IMR-90 (cell line): Measurements from ENCODE around the gene LRRC1. TPM values are rescaled to one million over a fixed set of nuclear protein-coding genes. Genes with fewer than 3 reads are reported as not detected.

ENCODE experiments used
- ATAC-seq: fragments of 200-7000 bp; cut with Tn5 transposase; 2 replicates; pipeline ENCODE4 v1.9.1; 2020; ENCODE audit warnings: low read depth, mild to moderate bottlenecking, moderate library complexity
- BruUV-seq: library from RNA; stranded (reverse); fragments of 400-500 nt; replicated peaks from 2 replicates; lab custom pipeline; 2021; lab: Mats Ljungman, UMichigan
- CTCF ChIA-PET: fragments of 300-600 bp; formaldehyde crosslinking; extraction: SDS; loops from one replicate; lab custom pipeline; 2021; ENCODE audit warnings: antibody characterized with exemption; lab: Yijun Ruan, JAX
- POLR2A ChIA-PET: fragments of 300-600 bp; sonication (Branson Sonifier 250); formaldehyde crosslinking; loops from one replicate; lab custom pipeline; 2022; ENCODE audit warnings: antibody characterized with exemption; ENCODE audit not compliant: unreplicated experiment; lab: Charles Lee
- DNase-seq: peaks from one replicate; pipeline ENCODE4 v3.0.0; 2013
- H2AFZ ChIP-seq: replicated peaks from 2 replicates; pipeline ENCODE3; 2013; ENCODE audit warnings: low read length, mild to moderate bottlenecking; ENCODE audit not compliant: poor library complexity
- H2AK5ac ChIP-seq: 2 replicates; pipeline ENCODE4 v1.6.1; 2013; ENCODE audit warnings: low read depth, low read length, inconsistent platforms
- H2AK9ac ChIP-seq: replicated peaks from 2 replicates; pipeline ENCODE3; 2013; ENCODE audit warnings: mild to moderate bottlenecking, low read depth, low read length, moderate library complexity; ENCODE audit not compliant: poor library complexity
- H2BK120ac ChIP-seq: 2 replicates; pipeline ENCODE4 v1.6.1; 2013; ENCODE audit warnings: low read depth, low read length, inconsistent platforms
- H2BK15ac ChIP-seq: 3 replicates; pipeline ENCODE4 v1.6.1; 2013; ENCODE audit warnings: low read depth, low read length, inconsistent platforms
- H2BK20ac ChIP-seq: 2 replicates; pipeline ENCODE4 v1.6.1; 2013; ENCODE audit warnings: low read depth, mild to moderate bottlenecking, inconsistent platforms, low read length, moderate library complexity
- H2BK5ac ChIP-seq: 2 replicates; pipeline ENCODE4 v1.6.1; 2013; ENCODE audit warnings: mild to moderate bottlenecking, low read depth, low read length, inconsistent platforms; ENCODE audit not compliant: poor library complexity, severe bottlenecking
- H3K14ac ChIP-seq: replicated peaks from 2 replicates; pipeline ENCODE4 v1.6.1; 2013; ENCODE audit warnings: low read depth, low read length, inconsistent platforms
- H3K18ac ChIP-seq: 2 replicates; pipeline ENCODE4 v1.6.1; 2013; ENCODE audit warnings: low read depth, low read length, control low read depth
- H3K23ac ChIP-seq: 2 replicates; pipeline ENCODE4 v1.6.1; 2013; ENCODE audit warnings: low read depth, low read length, inconsistent platforms
- H3K27ac ChIP-seq: 2 replicates; pipeline ENCODE4 v1.5.1; 2013; ENCODE audit warnings: mild to moderate bottlenecking, control low read depth, low read length; ENCODE audit not compliant: insufficient read depth
- H3K27me3 ChIP-seq: 2 replicates; pipeline ENCODE4 v1.6.1; 2013; ENCODE audit warnings: low read length; ENCODE audit not compliant: control insufficient read depth, insufficient read depth
- H3K36me3 ChIP-seq: 2 replicates; pipeline ENCODE4 v1.6.1; 2013; ENCODE audit warnings: low read length, mixed read lengths; ENCODE audit not compliant: control insufficient read depth, insufficient read depth
- H3K4ac ChIP-seq: 2 replicates; pipeline ENCODE4 v1.6.1; 2013; ENCODE audit warnings: low read depth, low read length, inconsistent platforms
- H3K4me1 ChIP-seq: 2 replicates; pipeline ENCODE4 v1.6.1; 2013; ENCODE audit warnings: low read length, mixed read lengths; ENCODE audit not compliant: control insufficient read depth, insufficient read depth
- H3K4me2 ChIP-seq: 2 replicates; pipeline ENCODE4 v1.6.1; 2013; ENCODE audit warnings: low read depth, mild to moderate bottlenecking, control low read depth, low read length, moderate library complexity
- H3K4me3 ChIP-seq: 2 replicates; pipeline ENCODE4 v1.5.1; 2013; ENCODE audit warnings: low read depth, mild to moderate bottlenecking, control low read depth, low read length, moderate library complexity; ENCODE audit not compliant: insufficient read depth
- H3K56ac ChIP-seq: 2 replicates; pipeline ENCODE4 v1.6.1; 2013; ENCODE audit warnings: low read length, inconsistent platforms; ENCODE audit not compliant: insufficient read depth; ENCODE audit errors: extremely low read depth
- H3K79me1 ChIP-seq, 2 experiments: 2 replicates each; pipeline ENCODE4 v1.6.1; 2013; ENCODE audit warnings: low read length in 2 of 2, inconsistent platforms in 1 of 2, low read depth in 1 of 2
- H3K9ac ChIP-seq: 2 replicates; pipeline ENCODE4 v1.6.1; 2013; ENCODE audit warnings: low read depth, low read length, control low read depth
- H3K9me1 ChIP-seq: 2 replicates; pipeline ENCODE4 v1.6.1; 2013; ENCODE audit warnings: low read length, inconsistent platforms; ENCODE audit not compliant: insufficient read depth
- H3K9me3 ChIP-seq: 2 replicates; pipeline ENCODE4 v1.6.1; 2013; ENCODE audit warnings: low read length; ENCODE audit not compliant: control insufficient read depth, insufficient read depth
- H4K20me1 ChIP-seq: 2 replicates; pipeline ENCODE4 v1.6.1; 2013; ENCODE audit warnings: low read length, inconsistent platforms; ENCODE audit not compliant: insufficient read depth
- H4K5ac ChIP-seq: 2 replicates; pipeline ENCODE4 v1.6.1; 2013; ENCODE audit warnings: mild to moderate bottlenecking, low read depth, low read length, control low read depth
- H4K8ac ChIP-seq, 2 experiments: 2 replicates each; pipeline ENCODE4 v1.6.1; 2013; ENCODE audit warnings: low read depth in 2 of 2, low read length in 2 of 2, control low read depth in 1 of 2, inconsistent platforms in 1 of 2
- H4K91ac ChIP-seq: 2 replicates; pipeline ENCODE4 v1.6.1; 2013; ENCODE audit warnings: low read depth, low read length, inconsistent platforms; ENCODE audit not compliant: insufficient read depth
- BHLHE40 ChIP-seq: fragments of 150-350 bp; IDR thresholded peaks from 2 replicates; pipeline ENCODE4 v1.6.1; 2016; ENCODE audit warnings: mild to moderate bottlenecking, low read depth, low read length
- CEBPB ChIP-seq: IDR thresholded peaks from 2 replicates; pipeline ENCODE4 v1.6.1; 2012; ENCODE audit warnings: low read depth, low read length, improper control_type of control experiment
- CHD1 ChIP-seq: IDR thresholded peaks from 2 replicates; pipeline ENCODE4 v1.6.1; 2012; ENCODE audit warnings: low read depth, low read length, improper control_type of control experiment
- FOS ChIP-seq: fragments of 150-350 bp; IDR thresholded peaks from 2 replicates; pipeline ENCODE4 v1.6.1; 2016; ENCODE audit warnings: low read depth, low read length
- MAFK ChIP-seq: IDR thresholded peaks from 2 replicates; pipeline ENCODE4 v1.6.1; 2012; ENCODE audit warnings: low read depth, low read length, improper control_type of control experiment
- MAZ ChIP-seq: IDR thresholded peaks from 2 replicates; pipeline ENCODE4 v1.6.1; 2012; ENCODE audit warnings: low read depth, mild to moderate bottlenecking, low read length, improper control_type of control experiment, moderate library complexity, borderline replicate concordance
- MXI1 ChIP-seq: IDR thresholded peaks from 2 replicates; pipeline ENCODE4 v1.6.1; 2012; ENCODE audit warnings: low read depth, mild to moderate bottlenecking, low read length, moderate library complexity, borderline replicate concordance
- NFE2L2 ChIP-seq: fragments of 150-350 bp; IDR thresholded peaks from 2 replicates; pipeline ENCODE4 v1.6.1; 2016; ENCODE audit warnings: low read depth, mild to moderate bottlenecking, low read length
- POLR2A ChIP-seq: IDR thresholded peaks from 2 replicates; pipeline ENCODE4 v1.6.1; 2012; ENCODE audit warnings: mild to moderate bottlenecking, low read depth, low read length
- RAD21 ChIP-seq: IDR thresholded peaks from 2 replicates; pipeline ENCODE4 v1.6.1; 2012; ENCODE audit warnings: low read length, improper control_type of control experiment
- RCOR1 ChIP-seq: IDR thresholded peaks from 2 replicates; pipeline ENCODE4 v1.6.1; 2012; ENCODE audit warnings: mild to moderate bottlenecking, low read length, improper control_type of control experiment; ENCODE audit not compliant: insufficient replicate concordance
- RFX5 ChIP-seq: IDR thresholded peaks from 2 replicates; pipeline ENCODE4 v1.8.0; 2012; ENCODE audit warnings: low read depth, mild to moderate bottlenecking, low read length, moderate library complexity
- SMC3 ChIP-seq: fragments of 150-350 bp; IDR thresholded peaks from 2 replicates; pipeline ENCODE4 v1.6.1; 2016; ENCODE audit warnings: low read depth, mild to moderate bottlenecking, antibody characterized with exemption, low read length, moderate library complexity
- WGBS, 2 experiments: methylation state at CpG; one replicate each; pipeline versions ENCODE4 v1.1.5 to v1.1.7; 2013; ENCODE audit warnings: missing lambda C conversion rate in 2 of 2; ENCODE audit not compliant: insufficient read length in 1 of 2; ENCODE audit errors: extremely low coverage in 2 of 2; 5-methylcytosine and 5-hydroxymethylcytosine counted together
- dilution Hi-C: fragments of 300-500 bp; cut with HindIII; formaldehyde crosslinking; loops from one replicate; pipeline ENCODE4 v1.14.3; 2018; ENCODE audit warnings: low sequenced_read_pairs; ENCODE audit not compliant: unreplicated experiment
- in situ Hi-C: fragments of 300-500 bp; cut with MboI; formaldehyde crosslinking; loops from 3 replicates; pipeline ENCODE4 v1.14.3; 2019; ENCODE audit warnings: low sequenced_read_pairs, inconsistent platforms, mixed read lengths
- intact Hi-C: fragments of 100-400 bp; cut with micrococcal nuclease; formaldehyde crosslinking; loops from 2 replicates; pipeline ENCODE4 v1.10.0; 2022
- polyA plus RNA-seq, 3 experiments: library from polyadenylated mRNA; depleted of rRNA; stranded (reverse); fragments of >200 nt; gene quantifications; 2 replicates each; pipeline ENCODE4 v1.2.3, GENCODE V29; 2012; ENCODE audit warnings: low replicate concordance in 1 of 3
- total RNA-seq: library from RNA; depleted of rRNA; stranded (reverse); fragments of >200 nt; gene quantifications from 2 replicates; pipeline ENCODE4 v1.2.3, GENCODE V29; 2012
- TF ChIP-seq, protein P1 (sequence below): conservative IDR thresholded peaks from 2 replicates; pipeline ENCODE4 v1.5.1; 2012; ENCODE audit warnings: mild to moderate bottlenecking, low read depth, low read length, improper control_type of control experiment
- TF ChIP-seq, protein P2 (sequence below): fragments of 150-350 bp; IDR thresholded peaks from 2 replicates; pipeline ENCODE4 v1.6.1; 2016; ENCODE audit warnings: low read depth, mild to moderate bottlenecking, low read length, moderate library complexity, borderline replicate concordance
- TF ChIP-seq, protein P3 (sequence below): fragments of 150-350 bp; IDR thresholded peaks from 2 replicates; pipeline ENCODE4 v1.6.1; 2017; ENCODE audit warnings: mild to moderate bottlenecking, antibody characterized with exemption, low read length, low read depth

The LRRC1 gene
- total and polyA plus RNA-seq, 2 of the 4 experiments (the other 2 are of a cell fraction): 5.1 to 6.1 TPM

DNA sequence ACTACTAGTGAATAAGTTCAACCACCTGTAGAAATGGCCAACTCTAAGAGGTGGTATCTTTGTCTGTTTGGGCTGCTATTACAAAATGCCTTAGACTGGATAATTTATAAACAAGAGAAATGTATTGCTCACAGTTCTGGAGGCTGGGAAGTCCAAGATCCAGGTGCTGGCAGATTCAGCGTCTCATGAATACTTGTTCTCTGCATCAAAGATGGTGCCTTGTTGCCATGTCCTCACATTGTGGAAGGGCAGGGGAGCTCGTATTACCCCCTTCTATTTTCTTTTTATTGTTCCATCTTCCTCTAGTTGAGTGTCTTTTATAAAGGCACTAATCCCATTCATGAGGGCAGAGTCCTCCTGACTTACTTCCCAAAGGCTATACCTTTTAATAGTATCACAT, 58.0 kb downstream of the LRRC1 start:
- Histone ChIP-seq H4K8ac (no peak overlapping the region), H4K20me1 (no peaks in the 10 kb centered on the region; the same call in 1 of the 2 replicates), H3K36me3 (no peaks in the 10 kb centered on the region), H3K56ac (no peak overlapping the region), H3K4me1 (peaks cover 4% of the 10 kb centered on the region), H2AK9ac (no peak overlapping the region), H3K4me2 (no peak overlapping the region), H2AFZ (no peak overlapping the region), H3K27me3 (no peaks in the 10 kb centered on the region), H2BK15ac (no peak overlapping the region), H3K4ac (no peak overlapping the region), H2BK5ac (no peak overlapping the region), H3K4me3 (no peak overlapping the region), H3K18ac (no peak overlapping the region), H2AK5ac (no peak overlapping the region), H2BK20ac (no peak overlapping the region), H3K23ac (no peak overlapping the region), H2BK120ac (no peak overlapping the region), H3K79me1 (peaks cover 28 to 35% of the 10 kb centered on the region in 2 experiments), H3K9ac (no peak overlapping the region), H3K9me1 (peaks cover 3% of the 10 kb centered on the region; the same call in 1 of the 2 replicates), H4K5ac (no peak overlapping the region), H3K14ac (no peak overlapping the region), H3K9me3 (no peaks in the 10 kb centered on the region), H4K91ac (no peak overlapping the region), H3K27ac (no peak overlapping the region)
- ChIA-PET CTCF (no interaction called here), POLR2A (no interaction called here)
- TF ChIP-seq RFX5: no peak
- no peak for TF ChIP-seq RAD21
- TF ChIP-seq CEBPB: no peak
- TF ChIP-seq CHD1: no peak
- TF ChIP-seq POLR2A: no peak
- no peak for TF ChIP-seq MXI1
- TF ChIP-seq, protein P1, sequence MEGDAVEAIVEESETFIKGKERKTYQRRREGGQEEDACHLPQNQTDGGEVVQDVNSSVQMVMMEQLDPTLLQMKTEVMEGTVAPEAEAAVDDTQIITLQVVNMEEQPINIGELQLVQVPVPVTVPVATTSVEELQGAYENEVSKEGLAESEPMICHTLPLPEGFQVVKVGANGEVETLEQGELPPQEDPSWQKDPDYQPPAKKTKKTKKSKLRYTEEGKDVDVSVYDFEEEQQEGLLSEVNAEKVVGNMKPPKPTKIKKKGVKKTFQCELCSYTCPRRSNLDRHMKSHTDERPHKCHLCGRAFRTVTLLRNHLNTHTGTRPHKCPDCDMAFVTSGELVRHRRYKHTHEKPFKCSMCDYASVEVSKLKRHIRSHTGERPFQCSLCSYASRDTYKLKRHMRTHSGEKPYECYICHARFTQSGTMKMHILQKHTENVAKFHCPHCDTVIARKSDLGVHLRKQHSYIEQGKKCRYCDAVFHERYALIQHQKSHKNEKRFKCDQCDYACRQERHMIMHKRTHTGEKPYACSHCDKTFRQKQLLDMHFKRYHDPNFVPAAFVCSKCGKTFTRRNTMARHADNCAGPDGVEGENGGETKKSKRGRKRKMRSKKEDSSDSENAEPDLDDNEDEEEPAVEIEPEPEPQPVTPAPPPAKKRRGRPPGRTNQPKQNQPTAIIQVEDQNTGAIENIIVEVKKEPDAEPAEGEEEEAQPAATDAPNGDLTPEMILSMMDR: no peak
- TF ChIP-seq FOS: no peak
- TF ChIP-seq, protein P2, sequence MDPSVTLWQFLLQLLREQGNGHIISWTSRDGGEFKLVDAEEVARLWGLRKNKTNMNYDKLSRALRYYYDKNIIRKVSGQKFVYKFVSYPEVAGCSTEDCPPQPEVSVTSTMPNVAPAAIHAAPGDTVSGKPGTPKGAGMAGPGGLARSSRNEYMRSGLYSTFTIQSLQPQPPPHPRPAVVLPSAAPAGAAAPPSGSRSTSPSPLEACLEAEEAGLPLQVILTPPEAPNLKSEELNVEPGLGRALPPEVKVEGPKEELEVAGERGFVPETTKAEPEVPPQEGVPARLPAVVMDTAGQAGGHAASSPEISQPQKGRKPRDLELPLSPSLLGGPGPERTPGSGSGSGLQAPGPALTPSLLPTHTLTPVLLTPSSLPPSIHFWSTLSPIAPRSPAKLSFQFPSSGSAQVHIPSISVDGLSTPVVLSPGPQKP: no peak
- no peak for TF ChIP-seq MAZ
- TF ChIP-seq BHLHE40: no peak
- TF ChIP-seq, protein P3, sequence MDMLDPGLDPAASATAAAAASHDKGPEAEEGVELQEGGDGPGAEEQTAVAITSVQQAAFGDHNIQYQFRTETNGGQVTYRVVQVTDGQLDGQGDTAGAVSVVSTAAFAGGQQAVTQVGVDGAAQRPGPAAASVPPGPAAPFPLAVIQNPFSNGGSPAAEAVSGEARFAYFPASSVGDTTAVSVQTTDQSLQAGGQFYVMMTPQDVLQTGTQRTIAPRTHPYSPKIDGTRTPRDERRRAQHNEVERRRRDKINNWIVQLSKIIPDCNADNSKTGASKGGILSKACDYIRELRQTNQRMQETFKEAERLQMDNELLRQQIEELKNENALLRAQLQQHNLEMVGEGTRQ: no peak
- TF ChIP-seq SMC3: no peak
- no peak for TF ChIP-seq MAFK
- no peak for TF ChIP-seq RCOR1
- TF ChIP-seq NFE2L2: no peak
- ATAC-seq: no peak
- in situ Hi-C loops: no loop called here
- intact Hi-C loops: no loop called here
- no TSS peak for BruUV-seq
- no CpG with 5 or more reads among the region's 2 CpGs for WGBS, 2 experiments
- dilution Hi-C loops: no loop called here
- no peak for DNase-seq
